SW 1271 (cell line): ENCODE results near the gene COTL1.

Source experiments
- DNase-seq, 2 experiments: peaks; one replicate each; lab custom pipeline; 2025; lab: John Stamatoyannopoulos, UW

The COTL1 gene

GRCh38 chr16:84596161-84596560, 21.7 kb downstream of the COTL1 start:
- DNase-seq: no peak

GRCh38 chr16:84595052-84595481, 22.8 kb downstream of the COTL1 start:
- no peak for DNase-seq

- DNase-seq: no peak
Observed at GRCh38 chr16:84594725-84595038, 23.2 kb downstream of the COTL1 start.

DNA sequence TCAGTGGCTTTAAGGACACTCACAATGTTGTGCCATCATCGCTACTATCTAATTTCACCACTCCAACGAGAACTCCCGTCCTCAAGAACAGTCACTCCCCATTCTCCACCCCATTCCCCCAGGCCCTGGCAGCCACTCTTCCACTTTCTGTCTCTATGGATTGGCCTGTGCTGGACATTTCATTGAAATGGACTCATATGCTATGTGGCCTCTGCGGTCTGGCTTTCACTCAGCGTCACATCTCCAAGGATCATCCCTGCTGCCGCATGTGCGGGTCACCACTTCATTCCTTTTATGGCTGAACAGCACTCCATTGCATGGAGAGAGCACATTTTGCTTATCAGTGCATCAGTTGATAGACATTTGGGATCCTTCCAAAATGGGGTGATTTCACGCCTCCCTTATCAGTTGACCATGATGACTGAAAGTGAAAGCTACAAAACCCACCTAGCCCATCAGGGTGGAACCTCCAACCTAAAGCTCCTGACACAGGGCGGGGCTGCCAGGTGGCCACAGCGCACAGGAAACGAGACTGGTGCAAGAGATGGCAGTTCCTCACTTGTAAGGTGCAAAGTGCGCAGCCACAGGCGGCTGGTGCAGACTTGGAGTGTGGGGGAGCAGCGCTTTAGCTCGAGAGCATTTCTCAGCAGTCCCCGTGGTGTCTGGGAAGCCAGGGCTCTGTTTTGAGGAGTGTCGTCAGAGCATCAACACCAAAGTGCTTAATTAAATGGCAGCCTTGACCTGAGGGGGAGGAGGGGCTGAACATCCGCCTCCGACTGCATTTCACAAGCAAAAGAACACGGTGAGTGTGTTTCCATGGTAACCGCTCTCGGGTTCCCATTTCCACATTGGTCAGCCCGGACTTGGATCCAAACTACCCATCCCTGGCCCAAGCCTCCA, 23.8 kb downstream of the COTL1 start:
- DNase-seq: no peak

DNA sequence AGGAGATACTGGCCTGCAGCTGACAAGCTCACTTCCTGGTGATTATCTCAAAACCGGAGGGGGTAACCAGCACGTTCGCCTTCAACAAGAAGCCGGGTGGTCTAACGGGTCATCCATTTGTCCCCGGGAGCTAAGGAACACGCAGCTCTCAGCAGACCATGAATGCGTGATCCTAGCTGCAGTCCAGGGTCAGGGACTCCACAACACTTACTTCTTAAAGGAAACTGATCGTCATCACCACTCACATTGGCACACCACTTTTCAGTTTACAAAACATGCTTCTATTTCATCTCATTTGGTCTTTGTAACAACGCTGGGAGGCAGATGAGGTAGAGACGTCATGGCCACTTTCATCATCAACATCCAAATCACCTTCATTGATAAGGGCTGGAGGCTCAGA, 25.2 kb downstream of the COTL1 start:
- DNase-seq: no peak

DNA sequence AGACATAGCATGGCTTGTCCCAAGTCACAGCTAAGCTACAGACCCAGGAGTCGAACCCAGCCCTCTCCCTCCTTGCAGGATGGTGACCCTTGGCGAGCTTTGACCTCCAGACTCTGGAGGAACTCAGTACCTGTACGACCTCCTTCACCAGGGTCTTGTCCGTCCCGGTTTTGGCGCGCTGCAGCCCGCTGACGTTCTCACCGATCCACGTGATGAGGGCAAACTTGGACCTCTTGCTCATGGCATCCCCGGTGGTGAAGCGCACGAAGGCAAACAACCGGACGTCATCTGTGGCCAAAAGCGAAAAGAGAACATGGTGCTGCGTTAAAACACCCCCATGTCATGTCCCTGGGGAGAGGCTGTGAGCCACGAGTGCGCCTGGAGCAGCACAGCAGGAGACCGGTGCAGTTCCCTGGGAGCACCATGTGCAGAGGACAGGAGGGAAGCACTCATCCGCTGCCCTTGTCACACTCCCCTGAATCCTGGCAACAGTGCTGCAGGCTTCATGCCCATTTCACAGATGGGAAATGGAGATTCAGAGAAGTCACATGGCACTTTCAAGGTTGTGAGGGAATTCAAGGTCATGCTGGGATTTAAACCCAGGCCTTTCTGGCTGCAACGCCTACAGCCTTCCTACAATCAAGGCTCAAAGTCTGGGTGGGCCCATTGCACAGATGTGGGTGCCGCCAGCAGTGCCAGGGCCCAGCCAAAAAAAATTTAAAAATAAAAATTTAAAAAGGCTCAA, 27.7 kb downstream of the COTL1 start:
- DNase-seq: no peak

- DNase-seq: no peak
Observed at GRCh38 chr16:84588991-84589390, 28.9 kb downstream of the COTL1 start.

GRCh38 chr16:84585886-84586285, 32.0 kb downstream of the COTL1 start:
- no peak for DNase-seq

DNA sequence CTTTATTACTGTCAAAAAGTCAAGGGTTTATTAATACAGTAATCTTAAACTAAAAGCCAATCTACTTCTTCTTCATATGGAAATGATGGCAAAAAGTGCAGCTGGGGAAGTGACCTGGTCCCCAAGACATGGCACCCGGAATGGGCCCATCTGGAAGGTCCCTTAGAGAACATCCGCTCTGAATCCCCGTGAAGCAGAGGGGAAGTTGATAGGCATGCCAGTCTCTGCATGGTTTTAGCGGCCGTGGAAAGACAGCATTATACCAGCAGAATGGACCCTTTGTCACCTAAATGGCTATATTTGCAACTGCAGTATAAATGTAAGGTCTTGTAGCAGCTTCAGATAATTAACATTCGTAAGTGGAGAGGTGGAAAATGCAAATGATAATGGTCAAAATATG, 32.4 kb downstream of the COTL1 start:
- no peak for DNase-seq

- no peak for DNase-seq
Observed at GRCh38 chr16:84584678-84585077, 33.2 kb downstream of the COTL1 start.

DNA sequence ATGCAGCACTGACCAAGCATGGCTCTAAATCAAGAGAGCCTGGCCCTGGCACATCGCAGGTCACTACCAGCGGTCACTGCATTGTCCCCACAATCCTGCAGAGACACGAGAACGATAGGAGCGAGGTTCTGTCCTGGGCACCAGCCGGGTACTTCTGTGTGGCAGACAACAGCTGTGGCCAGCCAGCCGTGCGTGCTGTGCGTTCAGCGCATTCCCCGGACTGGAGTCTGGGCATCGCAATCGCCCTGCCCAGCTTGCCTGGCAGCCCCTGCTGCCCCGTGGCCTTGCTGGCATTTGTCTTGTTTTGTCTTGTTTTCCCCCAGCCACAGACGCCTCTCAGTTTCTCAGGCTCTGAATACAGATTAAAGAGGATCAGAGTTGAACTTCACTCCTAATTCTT, 33.9 kb downstream of the COTL1 start:
- DNase-seq: no peak

DNA sequence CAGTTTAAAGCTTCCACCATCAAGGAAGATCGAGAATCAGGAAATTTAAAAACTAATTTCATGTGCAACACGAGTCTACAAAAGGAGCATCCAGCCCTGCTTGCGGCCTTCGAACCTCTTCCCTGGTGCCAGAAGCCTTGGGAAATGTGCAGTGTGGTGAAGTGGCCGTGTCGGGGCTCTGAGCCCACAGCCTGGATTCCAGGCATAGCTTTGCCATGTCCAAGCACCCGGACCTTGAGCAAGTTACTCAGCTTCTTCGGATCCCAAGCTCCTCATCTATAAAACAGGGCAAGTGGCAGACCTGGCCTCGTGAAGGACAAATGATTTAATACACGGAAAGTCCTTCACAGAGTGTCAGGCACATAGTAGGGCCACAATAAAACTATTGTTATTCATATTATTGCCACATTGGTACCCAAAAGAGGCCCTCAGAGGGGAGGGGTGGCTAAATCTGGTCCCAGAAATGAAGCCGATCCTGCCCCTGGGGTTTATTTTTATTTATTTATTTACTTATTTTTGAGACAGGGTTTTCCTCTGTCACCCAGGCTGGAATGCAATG, 34.8 kb downstream of the COTL1 start:
- no peak for DNase-seq

GRCh38 chr16:84581158-84581557, 36.7 kb downstream of the COTL1 start:
- no peak for DNase-seq

GRCh38 chr16:84579936-84580335, 37.9 kb downstream of the COTL1 start:
- DNase-seq: no peak

- no peak for DNase-seq
Observed at GRCh38 chr16:84578538-84579126, 39.2 kb downstream of the COTL1 start.

GRCh38 chr16:84577034-84577803, 40.7 kb downstream of the COTL1 start:
- DNase-seq: no peak

- no peak for DNase-seq
Observed at GRCh38 chr16:84575914-84576313, 42.0 kb downstream of the COTL1 start.

GRCh38 chr16:84574191-84574590, 43.7 kb downstream of the COTL1 start:
- DNase-seq: no peak

GRCh38 chr16:84572096-84572495, 45.8 kb downstream of the COTL1 start:
- DNase-seq: no peak

GRCh38 chr16:84571506-84571905, 46.4 kb downstream of the COTL1 start:
- no peak for DNase-seq

GRCh38 chr16:84570739-84571403, 47.0 kb downstream of the COTL1 start:
- no peak for DNase-seq
